ENCODE results near the gene EFNA1. TPM values are rescaled to one million over a fixed set of nuclear protein-coding genes. Genes with fewer than 3 reads are reported as not detected.

EFNA1 gene
- polyA plus RNA-seq (0.50 TPM in 1 of 2 replicates, not detected in the other), polyA minus RNA-seq (1.2 TPM in 1 of 2 replicates, not detected in the other)

- no peaks in the 10 kb centered on the region for H4K20me1 ChIP-seq (ENCODE audit: insufficient read depth)
- peak within 1 kb of the TSS; percentile 64 for H3K4me3 ChIP-seq (ENCODE audit: low read length)
- peaks cover 2% of the 10 kb centered on the region for H3F3A ChIP-seq (ENCODE audit: insufficient read depth, low read length, poor library complexity, severe bottlenecking)
- TF ChIP-seq POLR2AphosphoS5 (IDR thresholded peaks at IDR 0.05) (peak; percentile 36), MXI1 (conservative IDR thresholded peaks at IDR 0.05; ENCODE audit: poor library complexity, severe bottlenecking) (peak; percentile 56)
- TF ChIP-seq, protein P1, sequence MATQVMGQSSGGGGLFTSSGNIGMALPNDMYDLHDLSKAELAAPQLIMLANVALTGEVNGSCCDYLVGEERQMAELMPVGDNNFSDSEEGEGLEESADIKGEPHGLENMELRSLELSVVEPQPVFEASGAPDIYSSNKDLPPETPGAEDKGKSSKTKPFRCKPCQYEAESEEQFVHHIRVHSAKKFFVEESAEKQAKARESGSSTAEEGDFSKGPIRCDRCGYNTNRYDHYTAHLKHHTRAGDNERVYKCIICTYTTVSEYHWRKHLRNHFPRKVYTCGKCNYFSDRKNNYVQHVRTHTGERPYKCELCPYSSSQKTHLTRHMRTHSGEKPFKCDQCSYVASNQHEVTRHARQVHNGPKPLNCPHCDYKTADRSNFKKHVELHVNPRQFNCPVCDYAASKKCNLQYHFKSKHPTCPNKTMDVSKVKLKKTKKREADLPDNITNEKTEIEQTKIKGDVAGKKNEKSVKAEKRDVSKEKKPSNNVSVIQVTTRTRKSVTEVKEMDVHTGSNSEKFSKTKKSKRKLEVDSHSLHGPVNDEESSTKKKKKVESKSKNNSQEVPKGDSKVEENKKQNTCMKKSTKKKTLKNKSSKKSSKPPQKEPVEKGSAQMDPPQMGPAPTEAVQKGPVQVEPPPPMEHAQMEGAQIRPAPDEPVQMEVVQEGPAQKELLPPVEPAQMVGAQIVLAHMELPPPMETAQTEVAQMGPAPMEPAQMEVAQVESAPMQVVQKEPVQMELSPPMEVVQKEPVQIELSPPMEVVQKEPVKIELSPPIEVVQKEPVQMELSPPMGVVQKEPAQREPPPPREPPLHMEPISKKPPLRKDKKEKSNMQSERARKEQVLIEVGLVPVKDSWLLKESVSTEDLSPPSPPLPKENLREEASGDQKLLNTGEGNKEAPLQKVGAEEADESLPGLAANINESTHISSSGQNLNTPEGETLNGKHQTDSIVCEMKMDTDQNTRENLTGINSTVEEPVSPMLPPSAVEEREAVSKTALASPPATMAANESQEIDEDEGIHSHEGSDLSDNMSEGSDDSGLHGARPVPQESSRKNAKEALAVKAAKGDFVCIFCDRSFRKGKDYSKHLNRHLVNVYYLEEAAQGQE (IDR thresholded peaks at IDR 0.05; ENCODE audit: borderline replicate concordance) = no peak
- H3K4me2 ChIP-seq (ENCODE audit: low read length) = peak within 1 kb of the TSS; percentile 84
- H3K9ac ChIP-seq (ENCODE audit: low read length) = peak within 1 kb of the TSS; percentile 57
- no peaks in the 10 kb centered on the region for H3K36me3 ChIP-seq (ENCODE audit: insufficient read depth, low read length)
- peak within 1 kb of the TSS; percentile 15 for H2AFZ ChIP-seq (ENCODE audit: low read depth, low read length)
- H3K79me2 ChIP-seq (replicated peaks; ENCODE audit: insufficient read depth, low read length) = no peaks in the 10 kb centered on the region
- peaks cover 48% of the 10 kb centered on the region for H3K27me3 ChIP-seq (ENCODE audit: insufficient read depth, low read depth, low read length)
- H3K27ac ChIP-seq (ENCODE audit: low read length) = peak within 1 kb of the TSS; percentile 0
- H3K9me3 ChIP-seq (ENCODE audit: low read length) = no peaks in the 10 kb centered on the region
- no peaks in the 10 kb centered on the region for H3K9me2 ChIP-seq (ENCODE audit: insufficient read depth, low read length)
These were observed at the start of gene EFNA1 for GRCh38 chr1:155127105-155127966. EFNA1 (plus strand) TSS chr1:155127876; CDS start chr1:155127978, 102 bp downstream.

DNA sequence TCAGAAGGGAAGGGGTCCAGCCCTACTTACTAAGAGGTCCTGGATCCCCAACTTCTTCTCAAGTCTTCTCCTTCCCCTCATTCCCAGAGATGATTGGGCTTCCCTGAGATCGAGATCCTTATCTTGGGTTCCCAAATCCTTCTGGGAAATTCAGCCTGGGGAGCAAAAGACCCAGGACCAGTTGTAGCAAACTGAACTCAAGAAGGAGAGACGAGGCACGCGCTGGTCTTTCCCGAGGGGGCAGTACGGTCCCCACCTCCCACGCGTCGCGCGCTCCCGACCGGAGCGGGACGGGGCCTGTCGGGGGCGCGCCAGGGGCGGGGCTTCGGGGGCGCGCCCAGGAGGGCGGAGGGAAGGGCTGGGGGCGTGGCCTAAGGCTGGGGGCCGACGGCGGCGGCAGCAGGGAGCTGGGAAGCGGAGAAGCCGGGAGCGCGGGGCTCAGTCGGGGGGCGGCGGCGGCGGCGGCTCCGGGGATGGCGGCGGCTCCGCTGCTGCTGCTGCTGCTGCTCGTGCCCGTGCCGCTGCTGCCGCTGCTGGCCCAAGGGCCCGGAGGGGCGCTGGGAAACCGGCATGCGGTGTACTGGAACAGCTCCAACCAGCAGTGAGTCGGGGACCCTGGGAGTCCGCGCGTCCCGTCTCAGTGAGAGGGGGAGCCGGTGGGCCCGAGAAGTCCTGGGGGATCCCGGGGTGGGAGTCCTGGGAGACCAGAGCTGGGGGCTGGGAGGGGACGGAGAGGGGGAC lies 49.0 kb upstream of the EFNA1 start, which contains the start of gene EFNA3:
EFNA3 (plus strand) TSS at position 369 of the 741 bp plus-strand sequence; CDS start at position 474, 105 bp downstream.
- Histone ChIP-seq H4K20me1 (ENCODE audit: insufficient read depth) (peaks cover 22% of the 10 kb centered on the region), H3K79me2 (replicated peaks; ENCODE audit: insufficient read depth, low read length) (peaks cover 19% of the 10 kb centered on the region), H2AFZ (ENCODE audit: low read depth, low read length) (no peak within 1 kb of the TSS), H3K9ac (ENCODE audit: low read length) (peak within 1 kb of the TSS; percentile 99), H3K27me3 (ENCODE audit: insufficient read depth, low read depth, low read length) (no peaks in the 10 kb centered on the region), H3K4me3 (ENCODE audit: low read length) (peak within 1 kb of the TSS; percentile 99), H3K4me2 (ENCODE audit: low read length) (peak within 1 kb of the TSS; percentile 80), H3K9me3 (ENCODE audit: low read length) (no peaks in the 10 kb centered on the region), H3K27ac (ENCODE audit: low read length) (peak within 1 kb of the TSS; percentile 96), H3F3A (ENCODE audit: insufficient read depth, low read length, poor library complexity, severe bottlenecking) (peaks cover 7% of the 10 kb centered on the region), H3K9me2 (ENCODE audit: insufficient read depth, low read length) (no peaks in the 10 kb centered on the region), H3K36me3 (ENCODE audit: insufficient read depth, low read length) (no peaks in the 10 kb centered on the region)
- TF ChIP-seq, protein P1 (IDR thresholded peaks at IDR 0.05; ENCODE audit: borderline replicate concordance) = peak; percentile 48
- TF ChIP-seq EZH2 (IDR thresholded peaks at IDR 0.05; ENCODE audit: borderline replicate concordance, insufficient read depth, low read length, poor library complexity, severe bottlenecking) (no peak), RAD21 (conservative IDR thresholded peaks at IDR 0.05) (no peak), TAF1 (IDR thresholded peaks at IDR 0.05; ENCODE audit: low read depth) (peak; percentile 52), MXI1 (conservative IDR thresholded peaks at IDR 0.05; ENCODE audit: poor library complexity, severe bottlenecking) (peak; percentile 53), SMC3 (conservative IDR thresholded peaks at IDR 0.05; ENCODE audit: poor library complexity) (peak; percentile 29), EP300 (conservative IDR thresholded peaks at IDR 0.05; ENCODE audit: poor library complexity, severe bottlenecking) (peak; percentile 37), POLR2AphosphoS5 (IDR thresholded peaks at IDR 0.05) (peak; percentile 93)
- TF ChIP-seq, protein P2, sequence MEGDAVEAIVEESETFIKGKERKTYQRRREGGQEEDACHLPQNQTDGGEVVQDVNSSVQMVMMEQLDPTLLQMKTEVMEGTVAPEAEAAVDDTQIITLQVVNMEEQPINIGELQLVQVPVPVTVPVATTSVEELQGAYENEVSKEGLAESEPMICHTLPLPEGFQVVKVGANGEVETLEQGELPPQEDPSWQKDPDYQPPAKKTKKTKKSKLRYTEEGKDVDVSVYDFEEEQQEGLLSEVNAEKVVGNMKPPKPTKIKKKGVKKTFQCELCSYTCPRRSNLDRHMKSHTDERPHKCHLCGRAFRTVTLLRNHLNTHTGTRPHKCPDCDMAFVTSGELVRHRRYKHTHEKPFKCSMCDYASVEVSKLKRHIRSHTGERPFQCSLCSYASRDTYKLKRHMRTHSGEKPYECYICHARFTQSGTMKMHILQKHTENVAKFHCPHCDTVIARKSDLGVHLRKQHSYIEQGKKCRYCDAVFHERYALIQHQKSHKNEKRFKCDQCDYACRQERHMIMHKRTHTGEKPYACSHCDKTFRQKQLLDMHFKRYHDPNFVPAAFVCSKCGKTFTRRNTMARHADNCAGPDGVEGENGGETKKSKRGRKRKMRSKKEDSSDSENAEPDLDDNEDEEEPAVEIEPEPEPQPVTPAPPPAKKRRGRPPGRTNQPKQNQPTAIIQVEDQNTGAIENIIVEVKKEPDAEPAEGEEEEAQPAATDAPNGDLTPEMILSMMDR (IDR thresholded peaks at IDR 0.05; ENCODE audit: poor library complexity, severe bottlenecking) = peak; percentile 24

Measured in neural cell (in vitro differentiated cells).